Ishikawa (cell line): Measurements from ENCODE around the gene MOB3B.

Experiments
- CEBPB ChIP-seq: IDR thresholded peaks from 2 replicates; pipeline ENCODE4 v1.6.1; 2012
- NFIC ChIP-seq: IDR thresholded peaks from 2 replicates; pipeline ENCODE4 v1.6.1; 2012
- RAD21 ChIP-seq: IDR thresholded peaks from 2 replicates; pipeline ENCODE4 v1.6.1; 2012; ENCODE audit warnings: low read depth
- REST ChIP-seq: IDR thresholded peaks from 2 replicates; pipeline ENCODE4 v1.6.1; 2012; ENCODE audit warnings: low read depth, mild to moderate bottlenecking
- TAF1 ChIP-seq: IDR thresholded peaks from 2 replicates; pipeline ENCODE4 v1.6.1; 2012; ENCODE audit warnings: low read depth, mild to moderate bottlenecking
- ZBTB7A ChIP-seq: IDR thresholded peaks from 2 replicates; pipeline ENCODE4 v1.6.1; 2012; ENCODE audit warnings: low read depth

GRCh38 chr9:27442464-27442863, 87.2 kb downstream of the MOB3B start:
- TF ChIP-seq ZBTB7A = no peak
- TF ChIP-seq REST = no peak
- TF ChIP-seq NFIC = no peak
- TF ChIP-seq RAD21 = no peak
- no peak for TF ChIP-seq TAF1
- no peak for TF ChIP-seq CEBPB
